ENCODE measurements around the gene GNAI1. TPM values are rescaled to one million over a fixed set of nuclear protein-coding genes. Genes with fewer than 3 reads are reported as not detected.

GNAI1 gene
- total and polyA plus RNA-seq, 2 of the 13 experiments (the other 11 are each of a cell fraction or from before 2014, with no cell fraction given): 3.5 to 5.7 TPM

- TF ChIP-seq CREB3 (CRISPR knock-in tag; IDR thresholded peaks at IDR 0.05) (no peak), ZFP62 (CRISPR knock-in tag; IDR thresholded peaks at IDR 0.05) (no peak), RFX1 (IDR thresholded peaks at IDR 0.05) (no peak), TOE1 (CRISPR knock-in tag; IDR thresholded peaks at IDR 0.05) (no peak), ZBTB34 (CRISPR knock-in tag; IDR thresholded peaks at IDR 0.05) (no peak), ZNF788 (CRISPR knock-in tag; IDR thresholded peaks at IDR 0.05; ENCODE audit: borderline replicate concordance) (no peak), PTBP1 (IDR thresholded peaks at IDR 0.05; ENCODE audit: low read depth, low read length, poor library complexity, severe bottlenecking) (no peak)
These were observed 81.1 kb downstream of the GNAI1 start (continued) for GRCh38 chr7:80215734-80216133.

- in situ Hi-C loops (cut with HindIII; ENCODE audit: extremely low pct_ligation_motif_present, low pct_unique_long_range_greater_than_20kb) (no loop called here), intact Hi-C loops (cut with micrococcal nuclease; ENCODE audit: unreplicated experiment) (no loop called here)
- CTCF ChIA-PET (ENCODE audit: low intra/inter-chr PET ratio, low total read pairs): no interaction called here
- Histone ChIP-seq H3K9ac (ENCODE audit: insufficient read depth, low read depth, low read length) (no peak overlapping the region), H4K20me1 (ENCODE audit: insufficient read depth, low read length) (no peaks in the 10 kb centered on the region), H3K9me3 (ENCODE audit: low read length) (no peaks in the 10 kb centered on the region), H3K27me3 (ENCODE audit: control insufficient read depth in 1 of 2, insufficient read depth in 2 of 2, low read length in 2 of 2) (no peaks in the 10 kb centered on the region), H3K4me2 (ENCODE audit: low read depth, low read length) (no peak overlapping the region), H3K4me1 (ENCODE audit: insufficient read depth, low read length) (peaks cover 23% of the 10 kb centered on the region), H2AFZ (ENCODE audit: low read length) (no peak overlapping the region), H3K4me3 (replicated peaks in 1 of 3; ENCODE audit: insufficient read depth in 1 of 3, low read depth in 2 of 3, low read length in 3 of 3) (no peak overlapping the region), H3K36me3 (replicated peaks in 1 of 2; ENCODE audit: control insufficient read depth in 1 of 2, insufficient read depth in 2 of 2, low read length in 2 of 2) (no peaks in the 10 kb centered on the region; a peak in 1 of 5 replicates), H3K79me2 (ENCODE audit: insufficient read depth, low read length) (no peaks in the 10 kb centered on the region), H3K27ac (ENCODE audit: extremely low read length, insufficient read depth, low read length) (no peak overlapping the region)
- WGBS (ENCODE audit: low lambda C conversion rate): 95% methylated on average over 2 of the region's 2 CpGs
- POLR2A ChIA-PET: no interaction called here
- DNase-seq (ENCODE audit: low spot score) (no peak), FAIRE-seq (no peak), ATAC-seq (no peak)
- BruUV-seq (replicated peaks): no TSS peak
- TF ChIP-seq RFXANK (CRISPR knock-in tag; IDR thresholded peaks at IDR 0.05) (no peak), KDM4B (CRISPR knock-in tag; IDR thresholded peaks at IDR 0.05) (no peak), ATF4 (CRISPR knock-in tag; IDR thresholded peaks at IDR 0.05) (no peak), ZNF407 (CRISPR knock-in tag; IDR thresholded peaks at IDR 0.05; ENCODE audit: not compliant biosample characterization) (no peak)
These were observed 82.6 kb downstream of the GNAI1 start for GRCh38 chr7:80216996-80217842.
